NCI-H2107 (cell line): Measurements from ENCODE around the gene CELF3.
"Not testable (repeated sequence)": the region's sequence is repeated elsewhere in the genome, so short reads cannot be mapped to it uniquely, and the experiment has no call there.

Experiments
- DNase-seq: peaks from one replicate; lab custom pipeline; 2025; lab: John Stamatoyannopoulos, UW

Gene CELF3

GRCh38 chr1:151703813-151704212 is 12.8 kb downstream of the CELF3 start:
- DNase-seq, result no peak

DNA sequence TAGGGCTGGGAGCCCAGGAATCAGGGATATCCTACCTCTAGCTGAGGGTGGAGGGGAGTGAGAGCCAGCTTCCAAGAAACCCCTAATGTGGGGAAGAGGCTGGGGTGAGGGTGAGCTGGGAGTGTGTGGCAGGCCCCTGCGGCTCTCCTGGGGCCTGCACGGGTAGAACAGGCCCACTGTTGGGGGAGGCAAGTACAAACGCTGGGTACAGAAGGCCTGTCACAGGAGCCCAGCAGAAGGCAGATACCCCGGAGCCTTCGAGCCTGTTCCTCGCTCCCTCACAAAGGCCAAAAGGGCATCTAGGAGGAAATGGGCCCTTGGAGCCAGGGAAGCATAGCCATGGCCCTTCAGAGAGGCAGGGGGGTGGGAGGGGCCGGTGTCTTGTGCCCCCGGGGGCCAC is 13.7 kb downstream of the CELF3 start:
- no peak for DNase-seq

- DNase-seq, result no peak
Measured at GRCh38 chr1:151701515-151701914, 15.1 kb downstream of the CELF3 start.

GRCh38 chr1:151693057-151693651 is 23.4 kb downstream of the CELF3 start:
- no peak for DNase-seq

DNA sequence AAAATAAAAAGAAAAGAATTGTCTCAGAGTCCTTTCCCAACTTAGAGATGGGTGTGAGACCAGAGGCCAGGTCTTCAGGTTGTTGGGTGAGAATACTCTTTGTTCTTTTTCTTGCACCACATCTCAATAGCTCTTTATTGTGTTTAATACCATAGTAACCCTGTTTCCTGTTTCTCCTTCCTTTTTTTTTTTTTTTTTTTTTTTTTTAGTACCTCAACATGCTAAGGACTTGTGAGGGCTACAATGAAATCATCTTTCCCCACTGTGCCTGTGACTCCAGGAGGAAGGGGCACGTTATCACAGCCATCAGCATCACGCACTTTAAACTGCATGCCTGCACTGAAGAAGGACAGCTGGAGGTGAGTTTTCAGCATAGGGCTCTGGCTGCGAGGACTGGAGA is 24.4 kb downstream of the CELF3 start:
- no peak for DNase-seq

- no peak for DNase-seq
Measured at GRCh38 chr1:151689494-151689893, 27.1 kb downstream of the CELF3 start.

DNA sequence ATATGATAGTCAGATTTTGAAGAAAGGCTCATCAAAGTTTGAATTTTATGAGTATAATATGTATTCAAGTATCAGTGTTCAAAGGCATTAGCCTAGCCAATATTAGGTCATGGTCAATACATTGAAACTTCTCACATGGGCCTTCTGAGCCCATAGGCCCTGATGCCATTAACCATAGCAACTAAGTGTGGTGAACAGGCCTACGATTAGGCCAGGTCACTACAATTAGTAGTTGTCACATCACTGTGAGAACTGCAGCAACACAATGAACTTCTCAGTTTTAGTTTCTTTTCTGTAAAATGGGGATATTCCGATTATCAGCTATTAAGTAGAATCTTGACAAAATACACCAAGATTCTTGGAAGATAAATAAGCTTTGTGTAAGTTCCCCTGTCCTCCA is 30.0 kb downstream of the CELF3 start:
- no peak for DNase-seq

GRCh38 chr1:151684128-151684527 is 32.5 kb downstream of the CELF3 start:
- DNase-seq, result no peak

- DNase-seq, result not testable (repeated sequence)
Measured at GRCh38 chr1:151682901-151683300, 33.7 kb downstream of the CELF3 start.

GRCh38 chr1:151681923-151682322 is 34.7 kb downstream of the CELF3 start:
- no peak for DNase-seq

GRCh38 chr1:151680826-151681225 is 35.8 kb downstream of the CELF3 start:
- DNase-seq, result no peak

DNA sequence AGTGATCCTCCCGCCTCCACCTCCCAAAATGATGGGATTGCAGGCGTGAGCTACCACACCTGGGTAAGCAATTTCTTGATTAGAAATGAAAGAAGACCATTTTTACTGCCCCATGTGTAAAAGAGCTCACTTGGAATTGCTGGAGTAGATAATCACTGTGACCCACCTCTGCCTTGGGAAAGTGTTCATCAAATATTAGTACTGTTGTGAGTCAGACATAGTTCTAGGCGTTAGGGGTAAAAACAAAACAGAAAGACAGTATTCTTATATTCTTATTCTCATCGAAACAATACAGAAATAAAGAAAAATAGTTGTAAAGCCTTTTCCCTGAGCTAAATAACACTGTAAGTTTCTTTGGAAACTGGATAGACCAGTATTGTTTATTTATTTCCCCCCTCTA is 36.2 kb downstream of the CELF3 start:
- DNase-seq, result no peak

- no peak for DNase-seq
Measured at GRCh38 chr1:151673407-151673806, 43.2 kb downstream of the CELF3 start.

- DNase-seq, result not testable (repeated sequence)
Measured at GRCh38 chr1:151670036-151670675, 46.4 kb downstream of the CELF3 start.

GRCh38 chr1:151668090-151668489 is 48.5 kb downstream of the CELF3 start:
- DNase-seq, result no peak

DNA sequence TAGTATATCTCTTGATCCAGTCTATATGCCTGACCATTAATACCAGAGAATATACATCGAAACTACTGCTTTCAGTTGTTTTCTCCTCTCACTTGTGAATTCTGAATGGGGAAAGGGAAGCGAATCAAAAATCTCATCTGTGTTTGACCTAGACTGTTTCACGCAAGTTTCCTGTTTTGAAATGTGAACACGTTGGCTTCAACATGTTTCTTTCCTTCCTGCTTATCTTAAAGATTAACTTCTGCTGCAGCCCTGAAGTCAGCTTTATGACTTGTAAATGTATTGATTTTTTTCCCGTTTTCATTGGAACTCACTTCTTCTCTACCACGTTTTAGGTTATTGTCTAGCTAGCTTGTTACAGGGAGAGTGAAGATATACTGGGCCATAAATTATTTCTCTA is 54.9 kb downstream of the CELF3 start:
- no peak for DNase-seq

GRCh38 chr1:151655371-151655770 is 61.2 kb downstream of the CELF3 start:
- DNase-seq, result no peak

DNA sequence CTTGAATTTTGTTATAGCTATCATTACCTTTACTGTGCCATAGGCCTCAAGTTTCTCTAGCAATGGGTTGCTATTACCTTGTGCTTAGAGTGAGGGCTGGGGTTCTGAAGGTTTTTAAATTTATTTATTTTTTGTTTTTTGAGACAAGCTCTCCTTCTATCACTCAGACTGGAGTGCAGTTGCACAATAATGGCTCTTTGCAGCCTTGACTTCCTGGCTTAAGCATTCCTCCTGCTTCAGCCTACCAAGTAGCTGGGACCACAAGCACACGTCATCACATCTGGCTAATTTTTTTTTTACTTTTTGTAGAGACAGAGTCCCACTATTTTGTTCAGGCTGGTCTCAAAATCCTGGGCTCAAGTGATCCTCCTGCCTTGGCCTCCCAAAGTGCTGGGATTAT is 63.2 kb downstream of the CELF3 start:
- DNase-seq, result no peak
